ENCODE results near the gene PTCSC3. TPM values are rescaled to one million over a fixed set of nuclear protein-coding genes. Genes with fewer than 3 reads are reported as not detected.

PTCSC3 gene
- polyA plus RNA-seq, 3 donors = not detected

DNA sequence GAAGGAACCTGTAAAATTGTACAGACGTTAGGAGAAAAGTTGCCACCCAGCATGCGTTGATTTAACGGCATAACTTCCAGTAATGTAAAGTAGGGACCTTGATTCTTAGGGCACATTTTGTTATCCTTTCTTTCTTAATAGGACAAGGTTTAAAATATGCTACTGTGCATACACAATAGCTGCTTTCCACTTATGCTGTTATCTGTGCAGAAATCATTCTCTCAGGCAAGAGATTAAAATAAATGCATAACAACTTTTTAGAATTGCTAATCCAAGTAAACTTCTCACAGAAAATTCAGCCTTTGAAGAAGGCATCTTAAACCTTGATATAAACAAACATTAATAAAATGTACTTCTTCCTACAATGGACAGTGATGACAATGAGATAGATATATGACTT, 16.0 kb upstream of the PTCSC3 start:
- Histone ChIP-seq H3K79me2 (ENCODE audit: insufficient read depth, low read length) (no peaks in the 10 kb centered on the region), H3K4me3 (replicated peaks in 1 of 3; ENCODE audit: low read depth in 2 of 3, low read length in 3 of 3) (no peak overlapping the region), H3K9me3 (replicated peaks in 1 of 2; ENCODE audit: control insufficient read depth in 1 of 2, insufficient read depth in 1 of 2, low read length in 2 of 2) (no peaks in the 10 kb centered on the region), H4K20me1 (ENCODE audit: insufficient read depth, low read length) (no peaks in the 10 kb centered on the region), H3K36me3 (replicated peaks in 1 of 2; ENCODE audit: control insufficient read depth in 1 of 2, insufficient read depth in 2 of 2, low read length in 2 of 2) (no peaks in the 10 kb centered on the region), H3K27ac (ENCODE audit: low read depth in 1 of 2, low read length in 2 of 2) (no peak overlapping the region), H2AFZ (ENCODE audit: insufficient read depth, low read depth, low read length, poor library complexity, severe bottlenecking) (no peak overlapping the region), H3K9ac (ENCODE audit: insufficient read depth, low read length, poor library complexity, severe bottlenecking) (no peak overlapping the region), H3K27me3 (ENCODE audit: control insufficient read depth in 2 of 2, insufficient read depth in 2 of 2, low read length in 2 of 2) (no peaks in the 10 kb centered on the region), H3K4me1 (ENCODE audit: control insufficient read depth in 1 of 2, insufficient read depth in 2 of 2, low read length in 2 of 2) (no peaks in the 10 kb centered on the region), H3K4me2 (replicated peaks; ENCODE audit: extremely low read depth, low read length, poor library complexity, severe bottlenecking) (no peak overlapping the region)
- H3K36me3 Mint-ChIP-seq = no peaks in the 10 kb centered on the region
- no CpG with 5 or more reads among the region's 3 CpGs for WGBS (ENCODE audit: insufficient coverage)
- TF ChIP-seq CTCF (IDR thresholded peaks at IDR 0.05) = no peak
- no peaks in the 10 kb centered on the region for H3K4me1 Mint-ChIP-seq
- no peak overlapping the region for H3K27ac Mint-ChIP-seq
- H3K27me3 Mint-ChIP-seq (ENCODE audit: low read depth in 3 of 3) = peaks cover 0 to 5% (median 3%) of the 10 kb centered on the region in 3 donors
- intact Hi-C loops (cut with micrococcal nuclease) = no loop called here
- DNase-seq = no peak
- no peak overlapping the region for H3K4me3 Mint-ChIP-seq
- peaks cover 0 to 5% (median 0%) of the 10 kb centered on the region in 7 donors for H3K9me3 Mint-ChIP-seq

DNA sequence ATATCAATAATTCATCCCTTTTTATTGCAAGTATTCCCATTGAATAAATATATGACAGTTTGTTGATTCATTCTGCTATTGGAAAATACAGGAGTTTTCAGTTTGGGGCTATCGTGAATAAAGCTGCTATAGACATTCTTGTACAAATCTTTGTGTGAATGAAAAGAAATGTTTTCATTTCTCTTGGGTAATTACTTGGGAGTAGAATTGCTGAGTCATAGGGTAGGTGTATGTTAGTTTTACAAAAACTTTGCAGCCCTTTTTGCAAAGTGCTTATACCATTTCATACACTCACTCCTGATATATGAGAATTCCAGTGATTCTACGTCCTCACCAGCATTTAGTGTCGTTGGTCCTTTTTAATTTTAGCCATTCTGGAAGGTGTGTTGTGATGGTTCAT, 6.9 kb upstream of the PTCSC3 start:
- no peaks in the 10 kb centered on the region for H3K36me3 ChIP-seq (replicated peaks in 1 of 2; ENCODE audit: control insufficient read depth in 1 of 2, insufficient read depth in 2 of 2, low read length in 2 of 2)
- no peak overlapping the region for H3K27ac ChIP-seq (ENCODE audit: low read depth in 1 of 2, low read length in 2 of 2)
- intact Hi-C loops (cut with micrococcal nuclease) = no loop called here
- WGBS (ENCODE audit: insufficient coverage) = 86% methylated on average over 1 of the region's 3 CpGs
- H3K27me3 ChIP-seq (ENCODE audit: control insufficient read depth in 2 of 2, insufficient read depth in 2 of 2, low read length in 2 of 2) = no peaks in the 10 kb centered on the region
- no peak overlapping the region for H3K9ac ChIP-seq (ENCODE audit: insufficient read depth, low read length, poor library complexity, severe bottlenecking)
- no peak overlapping the region for H3K4me3 ChIP-seq (replicated peaks in 1 of 3; ENCODE audit: low read depth in 2 of 3, low read length in 3 of 3)
- H3K9me3 ChIP-seq (replicated peaks in 1 of 2; ENCODE audit: control insufficient read depth in 1 of 2, insufficient read depth in 1 of 2, low read length in 2 of 2) = no peaks in the 10 kb centered on the region
- no peaks in the 10 kb centered on the region for H3K4me1 ChIP-seq (ENCODE audit: control insufficient read depth in 1 of 2, insufficient read depth in 2 of 2, low read length in 2 of 2)
- no peaks in the 10 kb centered on the region for H3K79me2 ChIP-seq (ENCODE audit: insufficient read depth, low read length)
- no peak overlapping the region for H3K4me3 Mint-ChIP-seq
- no peaks in the 10 kb centered on the region for H4K20me1 ChIP-seq (ENCODE audit: insufficient read depth, low read length)
- no peak overlapping the region for H3K4me2 ChIP-seq (replicated peaks; ENCODE audit: extremely low read depth, low read length, poor library complexity, severe bottlenecking)
- DNase-seq = no peak
- H3K27me3 Mint-ChIP-seq (ENCODE audit: low read depth in 3 of 3) = peaks cover 0 to 2% (median 0%) of the 10 kb centered on the region in 3 donors
- H3K27ac Mint-ChIP-seq = no peak overlapping the region
- peaks cover 0 to 7% (median 2%) of the 10 kb centered on the region in 7 donors for H3K9me3 Mint-ChIP-seq
- H2AFZ ChIP-seq (ENCODE audit: insufficient read depth, low read depth, low read length, poor library complexity, severe bottlenecking) = no peak overlapping the region
- no peak for TF ChIP-seq CTCF (IDR thresholded peaks at IDR 0.05)
- no peaks in the 10 kb centered on the region for H3K36me3 Mint-ChIP-seq
- H3K4me1 Mint-ChIP-seq = no peaks in the 10 kb centered on the region
